Measurements from ENCODE around the gene OMA1. TPM values are rescaled to one million over a fixed set of nuclear protein-coding genes. Genes with fewer than 3 reads are reported as not detected.

The OMA1 gene
- total and polyA plus RNA-seq, 10 of the 15 experiments (the other 5 are each of a cell fraction or from before 2014, with no cell fraction given) = 23.6 to 67.1 (median 47.1) TPM

DNA sequence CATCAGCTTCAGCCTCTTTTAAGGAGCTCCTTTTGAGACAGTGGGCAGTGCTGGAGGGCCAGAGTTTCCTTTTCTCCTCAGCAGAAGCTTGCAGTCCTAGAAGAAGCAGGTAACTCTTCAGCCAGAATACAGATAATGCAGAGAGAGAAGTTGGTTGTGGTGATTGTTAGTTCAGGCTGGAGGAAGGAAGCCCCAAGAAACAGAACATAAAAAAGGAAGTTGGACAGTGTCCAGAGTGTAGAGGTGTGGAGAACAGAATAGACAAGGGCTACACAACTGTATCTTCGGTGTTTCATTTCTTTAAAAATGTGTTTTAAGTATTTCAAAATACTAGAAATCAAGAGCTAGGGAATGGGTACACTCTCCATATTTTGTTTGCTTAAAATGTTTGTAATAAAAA lies 37.0 kb upstream of the OMA1 start:
- WGBS (ENCODE audit: insufficient coverage, insufficient replicate concordance, low lambda C conversion rate, missing lambda C conversion rate) = 0% methylated on average over 1 of the region's 1 CpG
- Histone ChIP-seq H3K27me3 (replicated peaks in 1 of 2; ENCODE audit: control insufficient read depth in 2 of 2, insufficient read depth in 2 of 2, low read length in 1 of 2) (no peaks in the 10 kb centered on the region), H2AFZ (ENCODE audit: control insufficient read depth, low read depth, low read length) (no peak overlapping the region), H3K4me2 (ENCODE audit: control insufficient read depth, insufficient read depth) (peak overlapping the region; percentile 19), H3K36me3 (ENCODE audit: control insufficient read depth in 2 of 2, insufficient read depth in 2 of 2, low read length in 1 of 2) (no peaks in the 10 kb centered on the region), H3K4me1 (ENCODE audit: control insufficient read depth, insufficient read depth, low read length) (peaks cover 21% of the 10 kb centered on the region), H3K9me3 (replicated peaks; ENCODE audit: control insufficient read depth, insufficient read depth, low read length) (no peaks in the 10 kb centered on the region), H3K27ac (ENCODE audit: control insufficient read depth, insufficient read depth) (no peak overlapping the region), H4K20me1 (ENCODE audit: control insufficient read depth, insufficient read depth) (no peaks in the 10 kb centered on the region), H3K4me3 (no peak overlapping the region), H3K79me2 (ENCODE audit: control insufficient read depth, insufficient read depth, low read length) (no peaks in the 10 kb centered on the region), H3K9ac (ENCODE audit: control insufficient read depth, insufficient read depth, low read length) (no peak overlapping the region)
- no TSS peak for BruUV-seq (replicated peaks)
- FAIRE-seq (peak; percentile 23), ATAC-seq (peak; percentile 69), DNase-seq (ENCODE audit: low read depth, low spot score) (no peak)
- ChIA-PET CTCF (interaction anchor here (1.2 kb wide), 1 partner anchor 69 kb away, joined by 3 read pairs; no protein-coding TSS in a partner anchor), SMC1A (ENCODE audit: uncharacterized antibody, unreplicated experiment) (interaction anchor here (0.6 to 2.6 kb wide), 5 partner anchors 8 to 69 kb away, joined by 3 to 17 read pairs (median 3); no protein-coding TSS in a partner anchor), RAD21 (ENCODE audit: unreplicated experiment) (interaction anchor here (0.8 kb wide), 2 partner anchors 10 to 38 kb away, joined by 3 read pairs; no protein-coding TSS in a partner anchor), POLR2A (interaction anchor here (0.8 kb wide), 1 partner anchor 10 kb away, joined by 4 read pairs; no protein-coding TSS in a partner anchor)
- TF ChIP-seq PBX3 (IDR thresholded peaks at IDR 0.05; ENCODE audit: insufficient replicate concordance, low read depth, low read length) (no peak), NFXL1 (IDR thresholded peaks at IDR 0.05; ENCODE audit: borderline replicate concordance) (no peak), SIX5 (IDR thresholded peaks at IDR 0.05; ENCODE audit: low read depth, low read length, severe bottlenecking) (no peak), HDGF (IDR thresholded peaks at IDR 0.05) (no peak), CBFB (IDR thresholded peaks at IDR 0.05; ENCODE audit: low read depth) (no peak), NFYA (IDR thresholded peaks at IDR 0.05; ENCODE audit: borderline replicate concordance, low read depth, low read length) (no peak), CHD1 (IDR thresholded peaks at IDR 0.05; ENCODE audit: low read depth, low read length) (no peak), CBX3 (IDR thresholded peaks at IDR 0.05; ENCODE audit: borderline replicate concordance, low read depth) (no peak), EED (IDR thresholded peaks at IDR 0.05; ENCODE audit: low read depth) (no peak), TAF1 (IDR thresholded peaks at IDR 0.05; ENCODE audit: borderline replicate concordance, low read depth, low read length) (no peak), FOXK2 (IDR thresholded peaks at IDR 0.05) (no peak), NR2C1 (IDR thresholded peaks at IDR 0.05) (no peak), MEF2B (IDR thresholded peaks at IDR 0.05; ENCODE audit: partially characterized antibody, poor library complexity, severe bottlenecking) (no peak), KAT2A (conservative IDR thresholded peaks at IDR 0.05; ENCODE audit: control insufficient read depth, low read depth, low read length) (no peak)
- TF ChIP-seq, protein P1, sequence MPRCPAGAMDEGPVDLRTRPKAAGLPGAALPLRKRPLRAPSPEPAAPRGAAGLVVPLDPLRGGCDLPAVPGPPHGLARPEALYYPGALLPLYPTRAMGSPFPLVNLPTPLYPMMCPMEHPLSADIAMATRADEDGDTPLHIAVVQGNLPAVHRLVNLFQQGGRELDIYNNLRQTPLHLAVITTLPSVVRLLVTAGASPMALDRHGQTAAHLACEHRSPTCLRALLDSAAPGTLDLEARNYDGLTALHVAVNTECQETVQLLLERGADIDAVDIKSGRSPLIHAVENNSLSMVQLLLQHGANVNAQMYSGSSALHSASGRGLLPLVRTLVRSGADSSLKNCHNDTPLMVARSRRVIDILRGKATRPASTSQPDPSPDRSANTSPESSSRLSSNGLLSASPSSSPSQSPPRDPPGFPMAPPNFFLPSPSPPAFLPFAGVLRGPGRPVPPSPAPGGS (IDR thresholded peaks at IDR 0.05; ENCODE audit: borderline replicate concordance, insufficient read depth, low read depth, low read length, poor library complexity, severe bottlenecking) = no peak
- TF ChIP-seq, protein P2, sequence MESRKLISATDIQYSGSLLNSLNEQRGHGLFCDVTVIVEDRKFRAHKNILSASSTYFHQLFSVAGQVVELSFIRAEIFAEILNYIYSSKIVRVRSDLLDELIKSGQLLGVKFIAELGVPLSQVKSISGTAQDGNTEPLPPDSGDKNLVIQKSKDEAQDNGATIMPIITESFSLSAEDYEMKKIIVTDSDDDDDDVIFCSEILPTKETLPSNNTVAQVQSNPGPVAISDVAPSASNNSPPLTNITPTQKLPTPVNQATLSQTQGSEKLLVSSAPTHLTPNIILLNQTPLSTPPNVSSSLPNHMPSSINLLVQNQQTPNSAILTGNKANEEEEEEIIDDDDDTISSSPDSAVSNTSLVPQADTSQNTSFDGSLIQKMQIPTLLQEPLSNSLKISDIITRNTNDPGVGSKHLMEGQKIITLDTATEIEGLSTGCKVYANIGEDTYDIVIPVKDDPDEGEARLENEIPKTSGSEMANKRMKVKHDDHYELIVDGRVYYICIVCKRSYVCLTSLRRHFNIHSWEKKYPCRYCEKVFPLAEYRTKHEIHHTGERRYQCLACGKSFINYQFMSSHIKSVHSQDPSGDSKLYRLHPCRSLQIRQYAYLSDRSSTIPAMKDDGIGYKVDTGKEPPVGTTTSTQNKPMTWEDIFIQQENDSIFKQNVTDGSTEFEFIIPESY (IDR thresholded peaks at IDR 0.05) = no peak
- in situ Hi-C loops (cut with MboI) (no loop called here), intact Hi-C loops (cut with micrococcal nuclease; ENCODE audit: unreplicated experiment) (no loop called here)

Data from GM12878 (cell line).